ENCODE measurements around the gene CCNY. TPM values are rescaled to one million over a fixed set of nuclear protein-coding genes. Genes with fewer than 3 reads are reported as not detected.

The CCNY gene
- total and polyA plus RNA-seq, 2 of the 13 experiments (the other 11 are each of a cell fraction or from before 2014, with no cell fraction given), result 48.2 to 54.7 TPM

GRCh38 chr10:35336921-35337823 is 863 bp downstream of the CCNY start (continued):
- no peak for TF ChIP-seq PLRG1 (conservative IDR thresholded peaks at IDR 0.05)
- peak; percentile 91 for TF ChIP-seq ZNF777 (CRISPR knock-in tag; IDR thresholded peaks at IDR 0.05)
- 0 out of 2 replicates have a peak, but pooled peaks have one; percentile 34 for TF ChIP-seq ATF7-NPFF (CRISPR knock-in tag; IDR thresholded peaks at IDR 0.05; ENCODE audit: low read depth)
- TF ChIP-seq ZNF276 (CRISPR knock-in tag; IDR thresholded peaks at IDR 0.05; ENCODE audit: low read depth), result no peak
- TF ChIP-seq ZNF12 (CRISPR knock-in tag; IDR thresholded peaks at IDR 0.05), result no peak
- TF ChIP-seq MXD3 (CRISPR knock-in tag; IDR thresholded peaks at IDR 0.05), result peak; percentile 46; the same call in 1 of the 2 replicates
- peak; percentile 57; the same call in 1 of the 2 replicates for TF ChIP-seq KMT2B (CRISPR knock-in tag; IDR thresholded peaks at IDR 0.05)
- TF ChIP-seq ZNF234 (CRISPR knock-in tag; conservative IDR thresholded peaks at IDR 0.05), result no peak
- peak; percentile 40 for TF ChIP-seq ZNF883 (CRISPR knock-in tag; IDR thresholded peaks at IDR 0.05; ENCODE audit: not compliant biosample characterization)
- TF ChIP-seq ZFP36L2 (CRISPR knock-in tag; IDR thresholded peaks at IDR 0.05), result no peak
- no peak for TF ChIP-seq CSRNP1 (CRISPR knock-in tag; IDR thresholded peaks at IDR 0.05)
- 0 out of 2 replicates have a peak, but pooled peaks have one; percentile 43 for TF ChIP-seq ZBTB42 (CRISPR knock-in tag; IDR thresholded peaks at IDR 0.05)
- TF ChIP-seq NFIB (CRISPR knock-in tag; IDR thresholded peaks at IDR 0.05; ENCODE audit: borderline replicate concordance), result no peak
- no peak for TF ChIP-seq FOXA3 (CRISPR knock-in tag; IDR thresholded peaks at IDR 0.05)
- no peak for TF ChIP-seq NPAS2 (CRISPR knock-in tag; IDR thresholded peaks at IDR 0.05; ENCODE audit: borderline replicate concordance)
- no peak for TF ChIP-seq ZNF780A (CRISPR knock-in tag; IDR thresholded peaks at IDR 0.05)
- 0 out of 2 replicates have a peak, but pooled peaks have one; percentile 27 for TF ChIP-seq ZNF143 (CRISPR knock-in tag; IDR thresholded peaks at IDR 0.05)
- no peak for TF ChIP-seq HNRNPK (IDR thresholded peaks at IDR 0.05; ENCODE audit: low read depth, low read length, poor library complexity, severe bottlenecking)
- TF ChIP-seq ARNT (IDR thresholded peaks at IDR 0.05), result no peak
- no peak for TF ChIP-seq NFRKB (IDR thresholded peaks at IDR 0.05)
- TF ChIP-seq KAT8 (CRISPR knock-in tag; IDR thresholded peaks at IDR 0.05), result no peak
- peak; percentile 34; the same call in 1 of the 2 replicates for TF ChIP-seq MYC (CRISPR knock-in tag; IDR thresholded peaks at IDR 0.05; ENCODE audit: borderline replicate concordance)
- no peak for TF ChIP-seq NFE2L2 (IDR thresholded peaks at IDR 0.05; ENCODE audit: low read length)
- TF ChIP-seq KDM5B (CRISPR knock-in tag; IDR thresholded peaks at IDR 0.05; ENCODE audit: borderline replicate concordance), result peak; percentile 66; the same call in 1 of the 2 replicates
- no peak for TF ChIP-seq SP1 (IDR thresholded peaks at IDR 0.05)
- no peak for TF ChIP-seq SP1 (CRISPR knock-in tag; IDR thresholded peaks at IDR 0.05)
- no peak for TF ChIP-seq SRSF9 (IDR thresholded peaks at IDR 0.05; ENCODE audit: borderline replicate concordance, insufficient read depth, low read depth, low read length, poor library complexity, severe bottlenecking)
- no peak for TF ChIP-seq ZNF282 (IDR thresholded peaks at IDR 0.05; ENCODE audit: partially characterized antibody)
- TF ChIP-seq TBL1XR1 (IDR thresholded peaks at IDR 0.05; ENCODE audit: borderline replicate concordance, low read length, partially characterized antibody), result no peak

Data from HepG2 (cell line).